AG04449 (cell line): ENCODE data around the gene TMEM39B.
"Not testable (repeated sequence)": the region's sequence is repeated elsewhere in the genome, so short reads cannot be mapped to it uniquely, and the experiment has no call there.

ENCODE experiments used
- CTCF ChIA-PET: fragments of 350-600 bp; formaldehyde crosslinking; extraction: SDS; loops from one replicate; lab custom pipeline; 2021; ENCODE audit warnings: antibody characterized with exemption; lab: Yijun Ruan, JAX
- POLR2A ChIA-PET: fragments of 400-600, 350-600 bp; formaldehyde crosslinking; extraction: SDS; loops from one replicate; lab custom pipeline; 2020; ENCODE audit warnings: antibody characterized with exemption, inconsistent platforms; lab: Yijun Ruan, JAX
- DNase-seq: peaks from one replicate; pipeline ENCODE4 v3.0.0-alpha.2; 2010; ENCODE audit warnings: low read depth, low spot score
- H3K4me3 ChIP-seq: 2 replicates; pipeline ENCODE4 v1.5.1; 2011; ENCODE audit warnings: low read depth, mild to moderate bottlenecking, control low read depth, low read length
- TF ChIP-seq, protein P1 (sequence below): IDR thresholded peaks from one replicate; pipeline ENCODE4 v1.5.1; 2011; ENCODE audit warnings: mild to moderate bottlenecking, moderate library complexity, low read length, control low read depth, inconsistent platforms; ENCODE audit not compliant: insufficient read depth; ENCODE audit errors: missing control alignments

The TMEM39B gene

GRCh38 chr1:32111040-32111623 is 38.4 kb downstream of the TMEM39B start:
- ChIA-PET POLR2A (interaction anchor here (0.6 kb wide), 1 partner anchor 23 kb away, joined by 3 read pairs; no protein-coding TSS in a partner anchor), CTCF (interaction anchor here (1.0 to 6.3 kb wide), 9 partner anchors 8 to 69 kb away, joined by 3 to 67 read pairs (median 6); no protein-coding TSS in a partner anchor)
- DNase-seq, result no peak
- H3K4me3 ChIP-seq, result no peak overlapping the region
- TF ChIP-seq, protein P1, sequence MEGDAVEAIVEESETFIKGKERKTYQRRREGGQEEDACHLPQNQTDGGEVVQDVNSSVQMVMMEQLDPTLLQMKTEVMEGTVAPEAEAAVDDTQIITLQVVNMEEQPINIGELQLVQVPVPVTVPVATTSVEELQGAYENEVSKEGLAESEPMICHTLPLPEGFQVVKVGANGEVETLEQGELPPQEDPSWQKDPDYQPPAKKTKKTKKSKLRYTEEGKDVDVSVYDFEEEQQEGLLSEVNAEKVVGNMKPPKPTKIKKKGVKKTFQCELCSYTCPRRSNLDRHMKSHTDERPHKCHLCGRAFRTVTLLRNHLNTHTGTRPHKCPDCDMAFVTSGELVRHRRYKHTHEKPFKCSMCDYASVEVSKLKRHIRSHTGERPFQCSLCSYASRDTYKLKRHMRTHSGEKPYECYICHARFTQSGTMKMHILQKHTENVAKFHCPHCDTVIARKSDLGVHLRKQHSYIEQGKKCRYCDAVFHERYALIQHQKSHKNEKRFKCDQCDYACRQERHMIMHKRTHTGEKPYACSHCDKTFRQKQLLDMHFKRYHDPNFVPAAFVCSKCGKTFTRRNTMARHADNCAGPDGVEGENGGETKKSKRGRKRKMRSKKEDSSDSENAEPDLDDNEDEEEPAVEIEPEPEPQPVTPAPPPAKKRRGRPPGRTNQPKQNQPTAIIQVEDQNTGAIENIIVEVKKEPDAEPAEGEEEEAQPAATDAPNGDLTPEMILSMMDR, result no peak

DNA sequence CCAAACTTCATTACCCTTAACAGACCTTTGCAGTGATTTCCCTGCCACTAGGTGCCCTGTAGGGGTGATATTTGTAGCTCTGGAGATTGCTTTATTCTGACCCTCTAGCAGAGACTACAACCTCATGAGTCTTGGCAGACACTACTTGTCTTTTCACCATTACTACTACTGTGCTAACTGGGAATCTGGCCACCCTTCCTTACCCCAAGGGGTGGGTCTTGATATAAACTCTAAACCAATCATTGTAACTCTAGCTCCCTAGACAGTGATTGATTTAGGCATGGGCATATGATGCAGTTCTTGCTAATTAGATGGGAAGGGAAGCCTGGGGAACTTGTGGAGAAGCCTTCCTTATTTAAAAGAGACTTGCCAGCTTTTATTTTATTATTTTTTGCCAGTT is 39.0 kb downstream of the TMEM39B start:
- TF ChIP-seq, protein P1, result no peak
- DNase-seq, result no peak
- H3K4me3 ChIP-seq, result no peak overlapping the region
- POLR2A ChIA-PET, result no interaction called here
- CTCF ChIA-PET, result interaction anchor here (0.6 to 6.3 kb wide), 6 partner anchors 8 to 69 kb away, joined by 3 to 67 read pairs (median 5); no protein-coding TSS in a partner anchor

DNA sequence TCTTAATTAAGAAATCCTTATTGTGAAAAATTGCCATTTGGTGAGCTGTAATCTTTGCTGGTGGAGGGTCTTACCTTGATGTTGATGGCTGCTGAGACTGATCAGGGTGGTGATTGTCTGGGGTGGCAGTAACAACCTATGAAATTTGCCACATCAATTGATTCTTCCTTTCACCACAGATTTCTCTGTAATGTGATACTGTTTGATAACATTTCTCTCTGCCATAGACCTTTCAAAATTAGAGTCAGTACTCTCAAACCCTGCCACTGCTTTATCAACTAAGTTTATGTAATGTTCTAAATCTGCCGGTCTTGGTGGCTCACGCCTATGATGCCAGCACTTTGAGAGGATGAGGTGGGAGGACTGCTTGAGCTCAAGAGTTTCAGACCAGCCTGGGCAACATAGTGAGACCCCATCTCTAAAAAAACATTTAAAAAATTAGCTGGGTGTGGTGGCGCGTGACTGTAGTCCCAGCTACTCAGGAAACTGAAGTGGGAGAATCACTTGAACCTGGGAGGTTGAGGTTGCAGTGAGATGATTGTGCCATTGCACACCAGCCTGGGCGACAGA is 40.2 kb downstream of the TMEM39B start:
- POLR2A ChIA-PET, result no interaction called here
- no peak overlapping the region for H3K4me3 ChIP-seq
- TF ChIP-seq, protein P1, result no peak
- CTCF ChIA-PET, result interaction anchor here (0.6 to 6.3 kb wide), 4 partner anchors 7 to 41 kb away, joined by 3 to 67 read pairs (median 4); no protein-coding TSS in a partner anchor
- DNase-seq, result no peak

GRCh38 chr1:32113436-32113835 is 40.7 kb downstream of the TMEM39B start:
- DNase-seq, H3K4me3 ChIP-seq, CTCF ChIA-PET, POLR2A ChIA-PET: not testable (repeated sequence)

DNA sequence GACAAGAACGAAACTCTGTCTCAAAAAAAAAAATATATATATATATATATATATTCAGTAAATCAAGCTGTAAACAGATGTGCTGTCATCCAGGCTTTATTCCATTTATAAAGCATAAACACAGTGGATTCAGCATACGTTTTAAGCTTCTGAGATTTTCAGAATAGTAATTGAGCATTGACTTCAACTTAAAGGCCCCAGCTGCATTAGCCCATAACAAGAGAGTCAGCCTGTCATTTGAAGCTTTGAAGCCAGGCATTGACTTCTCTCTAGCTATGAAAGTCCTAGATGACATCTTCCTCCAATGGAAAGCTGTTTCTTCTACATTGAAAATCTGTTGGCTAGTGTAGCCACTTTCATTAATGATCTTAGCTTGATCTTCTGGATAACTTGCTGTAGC is 41.7 kb downstream of the TMEM39B start:
- ChIA-PET POLR2A (no interaction called here), CTCF (no interaction called here)
- H3K4me3 ChIP-seq, result no peak overlapping the region
- DNase-seq, result no peak
- TF ChIP-seq, protein P1, result no peak

DNA sequence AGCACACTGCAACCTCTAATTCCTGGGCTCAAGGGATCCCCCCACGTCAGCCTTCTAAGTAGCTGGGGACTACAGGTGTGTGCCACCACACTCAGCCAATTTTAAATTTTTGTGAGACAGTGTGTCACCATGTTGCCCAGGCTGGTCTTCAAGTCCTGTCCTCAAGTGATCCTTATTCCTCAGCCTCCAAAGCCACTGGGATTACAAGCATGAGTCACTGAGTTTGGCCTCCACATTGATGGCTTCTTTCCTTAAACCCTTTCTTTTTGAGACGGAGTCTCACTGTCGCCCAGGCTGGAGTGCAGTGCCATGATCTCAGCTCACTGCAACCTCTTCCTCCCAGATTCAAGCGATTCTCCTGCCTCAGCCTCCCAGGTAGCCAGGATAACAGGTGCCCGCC is 42.8 kb downstream of the TMEM39B start:
- POLR2A ChIA-PET, result no interaction called here
- H3K4me3 ChIP-seq, result no peak overlapping the region
- TF ChIP-seq, protein P1, result no peak
- CTCF ChIA-PET, result interaction anchor here (1.0 kb wide), 1 partner anchor 83 kb away, joined by 3 read pairs; no protein-coding TSS in a partner anchor
- no peak for DNase-seq

GRCh38 chr1:32116531-32116930 is 43.8 kb downstream of the TMEM39B start:
- ChIA-PET POLR2A (interaction anchor here (0.6 kb wide), 1 partner anchor 400 kb away, joined by 3 read pairs; no protein-coding TSS in a partner anchor), CTCF (no interaction called here)
- no peak overlapping the region for H3K4me3 ChIP-seq
- TF ChIP-seq, protein P1, result no peak
- no peak for DNase-seq
